Activated T-cell treated with anti-CD3 and anti-CD28 coated beads, Interleukin-2, amount 50 U/mL, for 4 hours (primary cell): ENCODE results near the gene CRHR2. TPM values are rescaled to one million over a fixed set of nuclear protein-coding genes. Genes with fewer than 3 reads are reported as not detected.

Experiments
- ATAC-seq, 2 donors: fragments of 200-7000 bp; cut with Tn5 transposase; one replicate each; pipeline ENCODE4 v1.10.0; 2021
- DNase-seq: peaks from one replicate; pipeline ENCODE4 v3.0.0-alpha.2; 2020
- H3K27me3 Mint-ChIP-seq: one replicate; pipeline ENCODE4 v1.8.0; 2021; ENCODE audit warnings: low read depth, mixed read lengths
- H3K36me3 Mint-ChIP-seq: one replicate; pipeline ENCODE4 v1.8.0; 2022; ENCODE audit warnings: mixed read lengths; ENCODE audit not compliant: insufficient read depth
- H3K4me1 Mint-ChIP-seq: one replicate; pipeline ENCODE4 v1.8.0; 2021; ENCODE audit warnings: low read depth, mixed read lengths
- H3K4me3 Mint-ChIP-seq: one replicate; pipeline ENCODE4 v1.8.0; 2021; ENCODE audit warnings: mild to moderate bottlenecking, moderate library complexity, mixed read lengths
- H3K9me3 Mint-ChIP-seq: one replicate; pipeline ENCODE4 v1.8.0; 2021; ENCODE audit warnings: mixed read lengths
- total RNA-seq, 3 donors: library from RNA; stranded (reverse); gene quantifications; one replicate each; pipeline ENCODE4 v1.2.1, GENCODE V29; 2021

The CRHR2 gene
- total RNA-seq, 3 donors from 2014 or later: not detected

DNA sequence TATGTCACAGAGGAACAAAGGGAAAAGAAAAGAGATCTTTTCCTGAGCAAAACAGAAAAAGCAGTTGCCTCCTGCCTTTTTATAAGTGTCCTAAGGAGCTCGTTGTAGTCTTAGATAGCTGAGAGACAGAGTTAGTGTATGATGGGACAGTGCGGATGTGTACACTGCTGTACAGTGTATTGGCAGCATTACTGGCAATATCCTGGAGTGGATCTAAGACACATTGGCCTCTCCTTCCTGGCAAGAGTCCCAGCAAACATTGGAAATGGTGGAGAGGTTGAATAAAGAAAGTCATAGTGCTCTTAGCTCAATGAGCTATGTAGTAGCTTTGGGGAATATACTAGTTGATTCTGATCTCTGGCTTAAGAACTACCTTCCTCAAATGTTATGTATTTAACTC is 64.9 kb downstream of the CRHR2 start:
- Mint-ChIP-seq H3K36me3 (peaks cover 56% of the 10 kb centered on the region), H3K27me3 (no peaks in the 10 kb centered on the region), H3K4me1 (peaks cover 19% of the 10 kb centered on the region), H3K9me3 (no peaks in the 10 kb centered on the region), H3K4me3 (no peak overlapping the region)
- no peak for DNase-seq
- no peak for ATAC-seq

DNA sequence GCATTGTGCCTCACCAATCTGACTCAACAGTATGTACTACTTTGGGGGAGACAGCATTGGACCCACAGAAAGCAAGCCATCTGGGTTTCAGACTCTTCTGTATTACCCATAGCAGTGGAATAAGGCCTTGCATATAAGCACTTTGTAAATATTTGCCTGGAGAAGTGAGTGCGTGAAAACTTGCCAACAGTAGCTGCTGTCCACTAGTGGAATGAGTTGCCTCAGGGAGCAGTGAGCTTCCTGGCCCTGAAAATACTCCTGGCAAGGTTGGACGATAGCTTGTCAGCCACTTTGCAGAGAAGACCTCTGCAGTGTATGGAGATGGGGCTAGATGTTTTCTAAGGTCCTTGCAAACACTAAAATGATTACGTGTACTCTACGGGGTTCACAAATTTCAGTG is 65.9 kb downstream of the CRHR2 start:
- ATAC-seq (no peak), DNase-seq (no peak)
- Mint-ChIP-seq H3K4me3 (no peak overlapping the region), H3K36me3 (peaks cover 53% of the 10 kb centered on the region), H3K9me3 (no peaks in the 10 kb centered on the region), H3K4me1 (peaks cover 26% of the 10 kb centered on the region), H3K27me3 (no peaks in the 10 kb centered on the region)

DNA sequence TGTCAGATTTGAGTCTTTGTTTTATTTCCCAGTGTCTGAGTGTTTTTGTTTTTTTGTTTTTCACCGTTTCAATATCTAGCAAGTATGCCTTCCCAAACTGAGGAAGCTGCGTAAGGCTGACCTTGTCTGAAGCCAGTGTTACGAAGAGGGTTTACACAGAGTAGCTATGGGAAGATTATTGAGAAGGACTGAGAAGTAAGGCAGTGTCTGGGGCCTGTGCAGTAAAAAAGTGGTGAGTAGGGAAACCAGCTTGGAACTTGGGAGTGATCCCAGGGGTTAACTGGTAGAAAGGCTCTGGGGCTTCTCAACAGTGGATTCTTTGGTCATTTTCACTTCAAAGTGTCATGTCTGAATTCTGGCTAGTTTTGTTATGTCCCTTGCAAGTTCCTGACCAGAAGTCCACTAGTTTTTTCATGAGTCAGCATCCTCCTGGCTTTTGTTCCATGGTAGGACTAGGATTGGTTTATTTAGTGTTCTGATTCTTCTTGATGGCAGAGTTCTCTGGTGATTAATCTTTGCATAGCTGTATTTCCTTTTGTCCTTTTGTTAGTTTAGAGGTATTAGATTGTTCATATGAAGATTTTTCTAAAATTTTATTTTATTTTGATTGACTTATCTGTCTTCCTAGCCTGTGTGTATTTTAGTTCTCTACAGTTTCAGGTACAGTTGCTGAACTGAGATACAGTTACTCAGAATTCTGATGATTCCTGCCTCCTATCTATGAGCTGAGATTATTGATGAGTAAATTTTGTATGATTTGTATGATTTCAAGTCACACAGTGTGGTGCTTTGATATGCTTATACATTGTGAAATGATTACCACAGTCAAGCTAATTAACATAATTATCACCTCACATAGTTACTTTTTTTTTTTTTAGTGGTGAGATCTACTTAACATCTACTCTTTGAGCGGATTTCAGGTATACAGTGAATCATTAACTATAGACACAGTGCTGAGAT is 68.6 kb downstream of the CRHR2 start:
- ATAC-seq (no peak), DNase-seq (no peak)
- peaks cover 66% of the 10 kb centered on the region for H3K36me3 Mint-ChIP-seq
- no peak overlapping the region for H3K4me3 Mint-ChIP-seq
- H3K27me3 Mint-ChIP-seq: no peaks in the 10 kb centered on the region
- H3K4me1 Mint-ChIP-seq: peaks cover 31% of the 10 kb centered on the region
- H3K9me3 Mint-ChIP-seq: no peaks in the 10 kb centered on the region

DNA sequence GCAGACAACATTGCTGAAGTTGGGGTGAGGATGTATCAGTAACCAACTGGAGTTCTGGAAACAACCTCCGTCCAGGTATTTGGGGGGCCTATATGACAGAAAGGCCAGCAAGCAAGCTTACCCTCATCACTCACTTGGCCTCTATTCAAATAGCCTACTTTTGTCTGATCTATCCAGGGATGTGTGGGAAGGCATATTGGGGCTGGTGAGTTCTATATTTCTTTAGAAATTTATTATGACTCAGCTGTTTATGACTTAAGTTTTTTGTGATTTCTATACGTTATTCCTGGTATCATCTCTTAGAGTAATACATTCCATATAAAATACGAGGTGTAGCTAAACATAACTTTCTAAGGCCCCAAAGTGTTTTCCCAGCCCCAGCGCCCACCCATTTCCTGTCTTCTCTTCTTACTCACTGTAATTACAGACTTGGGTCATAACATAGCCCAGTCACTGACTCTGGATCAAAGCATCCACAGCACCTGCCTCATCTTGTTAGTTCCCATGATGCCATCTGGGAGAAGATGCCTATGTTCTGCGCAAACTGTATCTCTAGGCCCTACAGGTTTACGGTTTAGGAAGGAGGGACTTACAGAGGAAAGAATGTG is 69.5 kb downstream of the CRHR2 start:
- Mint-ChIP-seq H3K36me3 (peaks cover 69% of the 10 kb centered on the region), H3K9me3 (no peaks in the 10 kb centered on the region), H3K27me3 (no peaks in the 10 kb centered on the region), H3K4me3 (no peak overlapping the region), H3K4me1 (peaks cover 31% of the 10 kb centered on the region)
- ATAC-seq (peak; percentile 76 to 84), DNase-seq (no peak)

DNA sequence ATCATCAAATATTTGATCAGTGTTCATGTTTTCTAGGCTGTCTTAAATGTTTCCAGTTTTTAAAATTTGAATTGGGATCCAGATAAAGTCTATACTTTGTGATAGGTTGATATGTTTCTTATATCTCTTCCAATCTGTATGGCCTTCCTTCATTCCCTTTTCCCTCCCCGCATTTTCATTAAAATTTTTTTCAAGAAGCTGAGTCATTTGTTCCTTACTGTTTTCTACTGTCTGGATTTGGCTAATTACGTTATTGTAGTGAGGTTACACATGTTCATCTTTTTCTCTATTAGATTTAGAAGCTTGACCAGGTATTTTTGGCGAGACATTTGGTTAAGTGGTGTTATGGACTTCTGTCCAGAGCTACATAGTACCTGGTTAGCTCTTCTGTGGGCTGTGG is 76.4 kb downstream of the CRHR2 start:
- no peak for DNase-seq
- no peak for ATAC-seq
- Mint-ChIP-seq H3K4me1 (peaks cover 23% of the 10 kb centered on the region), H3K9me3 (no peaks in the 10 kb centered on the region), H3K4me3 (no peak overlapping the region), H3K36me3 (peaks cover 69% of the 10 kb centered on the region), H3K27me3 (no peaks in the 10 kb centered on the region)

DNA sequence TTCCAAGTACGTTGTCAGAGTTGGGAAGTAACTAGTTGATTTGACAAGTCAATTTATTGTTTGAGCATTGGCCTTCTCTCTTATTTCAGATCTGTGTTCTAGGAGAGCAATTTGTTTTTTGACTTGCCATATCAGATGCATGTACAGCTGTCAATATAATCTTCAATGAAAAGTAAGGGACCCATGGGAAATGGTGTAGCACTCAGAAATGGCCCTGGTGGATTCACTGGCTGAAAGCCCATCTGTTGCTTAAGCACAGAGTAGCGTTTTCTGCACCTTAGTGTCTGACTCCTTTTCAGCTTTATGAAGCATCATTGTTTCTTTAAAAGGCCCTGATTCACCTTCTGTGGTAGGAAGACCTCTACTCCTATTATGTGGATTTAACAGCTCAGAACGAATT is 77.4 kb downstream of the CRHR2 start:
- no peak overlapping the region for H3K4me3 Mint-ChIP-seq
- DNase-seq (no peak), ATAC-seq (no peak)
- H3K27me3 Mint-ChIP-seq: no peaks in the 10 kb centered on the region
- no peaks in the 10 kb centered on the region for H3K9me3 Mint-ChIP-seq
- H3K4me1 Mint-ChIP-seq: peaks cover 20% of the 10 kb centered on the region
- H3K36me3 Mint-ChIP-seq: peaks cover 73% of the 10 kb centered on the region

Other genes starting within 250 kb of the CRHR2 start
- gene NOD1, start 203.7 kb downstream of the CRHR2 start, total RNA-seq: 1 to 10 TPM; 4.1 to 5.4 (median 4.6) TPM
- gene GGCT, start 177.6 kb downstream of the CRHR2 start, total RNA-seq: 10 to 100 TPM; 66.0 to 75.5 (median 67.5) TPM
- gene GARS1, start 87.6 kb downstream of the CRHR2 start, total RNA-seq: 100 to 1,000 TPM; 366 to 488 (median 410) TPM
- under 1 TPM; 0.08 to 0.25 (median 0.14) TPM for gene INMT, start 69.7 kb upstream of the CRHR2 start, total RNA-seq
- 1 to 10 TPM; 1.6 to 2.1 (median 1.7) TPM for gene MINDY4, start 89.0 kb upstream of the CRHR2 start, total RNA-seq
- gene AQP1, start 229.4 kb upstream of the CRHR2 start, total RNA-seq: 1 to 10 TPM in 1 of 3 donors, under 1 TPM in 2; 0.79 to 1.1 (median 0.91) TPM